ENCODE data around the gene SATL1.
"Not testable (repeated sequence)": the region's sequence is repeated elsewhere in the genome, so short reads cannot be mapped to it uniquely, and the experiment has no call there.

Gene SATL1

GRCh38 chrX:85108165-85108564, 135.4 kb downstream of the SATL1 start:
- DNase-seq, result no peak

GRCh38 chrX:85107407-85107806, 136.2 kb downstream of the SATL1 start:
- DNase-seq, result no peak

- DNase-seq, result no peak
These were observed 154.2 kb downstream of the SATL1 start for GRCh38 chrX:85089321-85089840.

GRCh38 chrX:85084770-85085393, 158.7 kb downstream of the SATL1 start:
- DNase-seq, result peak; percentile 5

- DNase-seq, result not testable (repeated sequence)
These were observed 166.3 kb downstream of the SATL1 start for GRCh38 chrX:85077247-85077646.

GRCh38 chrX:85065512-85066198, 177.9 kb downstream of the SATL1 start:
- no peak for DNase-seq

GRCh38 chrX:85052636-85053343, 190.8 kb downstream of the SATL1 start:
- DNase-seq, result peak; percentile 85

- DNase-seq, result peak; percentile 36
These were observed 191.4 kb downstream of the SATL1 start for GRCh38 chrX:85052205-85052604.

GRCh38 chrX:85051627-85052026, 192.0 kb downstream of the SATL1 start:
- DNase-seq, result no peak

Measured in fibroblast of skin of abdomen (primary cell).